Esophagus squamous epithelium (tissue), 5 donors: ENCODE measurements around the gene HBG2. TPM values are rescaled to one million over a fixed set of nuclear protein-coding genes. Genes with fewer than 3 reads are reported as not detected.

ENCODE experiments used
- DNase-seq: peaks from one replicate; lab custom pipeline; 2025; lab: John Stamatoyannopoulos, UW
- H3K27ac ChIP-seq, 4 donors: fragments of 200-600 bp; sonication (generic); one replicate each; pipeline ENCODE4 v1.5.1; 2016 to 2019; ENCODE audit warnings: mild to moderate bottlenecking in 1 of 4
- H3K27me3 ChIP-seq, 4 donors: fragments of 200-600 bp; sonication (generic); 1 replicate in 3 of 4; 2 replicates in 1 of 4; pipeline versions ENCODE4 v1.5.1 to v1.6.0; 2017 to 2021; ENCODE audit warnings: antibody characterized with exemption in 1 of 4
- H3K36me3 ChIP-seq, 3 donors: fragments of 200-600 bp; sonication (generic); one replicate each; pipeline ENCODE4 v1.5.1; 2016 to 2019
- H3K4me1 ChIP-seq, 3 donors: fragments of 200-600 bp; sonication (generic); one replicate each; pipeline ENCODE4 v1.5.1; 2017 to 2019
- H3K4me3 ChIP-seq, 4 donors: fragments of 200-600 bp; sonication (generic); 1 replicate in 3 of 4; 2 replicates in 1 of 4; pipeline ENCODE4 v1.5.1; 2016 to 2019; ENCODE audit warnings: mild to moderate bottlenecking in 2 of 4, moderate library complexity in 1 of 4
- H3K9me3 ChIP-seq, 3 donors: fragments of 200-600 bp; sonication (generic); one replicate each; pipeline ENCODE4 v1.5.1; 2016 to 2019
- CTCF ChIP-seq, 6 experiments: fragments of 450-650 bp in 4 of 6; fragments of 200-600 bp in 2 of 6; sonication (generic) in 2 of 6; IDR thresholded peaks; one replicate each; pipeline ENCODE4 v1.5.1; 2016 to 2019; ENCODE audit warnings: antibody characterized with exemption in 6 of 6, mild to moderate bottlenecking in 4 of 6, moderate library complexity in 4 of 6
- POLR2A ChIP-seq, 4 donors: fragments of 450-650 bp; IDR thresholded peaks; one replicate each; pipeline ENCODE4 v1.6.1; 2017; ENCODE audit warnings: antibody characterized with exemption in 4 of 4, mild to moderate bottlenecking in 4 of 4, moderate library complexity in 3 of 4
- WGBS, 2 donors: methylation state at CpG; one replicate each; pipeline ENCODE4 v1.1.5; 2018; 5-methylcytosine and 5-hydroxymethylcytosine counted together
- intact Hi-C: fragments of 100-400 bp; cut with DNase I; formaldehyde crosslinking; loops from one replicate; pipeline ENCODE4 v1.15.0; 2022
- total RNA-seq, 4 donors: library from RNA; depleted of rRNA; stranded (reverse); fragments of >200 nt; gene quantifications; one replicate each; pipeline ENCODE4 v1.1.0, GENCODE V29; 2016
- donor health status: DM: yes; HTN: yes; CAD: no.

HBG2 gene
- total RNA-seq, 4 donors from 2014 or later = not detected

DNA sequence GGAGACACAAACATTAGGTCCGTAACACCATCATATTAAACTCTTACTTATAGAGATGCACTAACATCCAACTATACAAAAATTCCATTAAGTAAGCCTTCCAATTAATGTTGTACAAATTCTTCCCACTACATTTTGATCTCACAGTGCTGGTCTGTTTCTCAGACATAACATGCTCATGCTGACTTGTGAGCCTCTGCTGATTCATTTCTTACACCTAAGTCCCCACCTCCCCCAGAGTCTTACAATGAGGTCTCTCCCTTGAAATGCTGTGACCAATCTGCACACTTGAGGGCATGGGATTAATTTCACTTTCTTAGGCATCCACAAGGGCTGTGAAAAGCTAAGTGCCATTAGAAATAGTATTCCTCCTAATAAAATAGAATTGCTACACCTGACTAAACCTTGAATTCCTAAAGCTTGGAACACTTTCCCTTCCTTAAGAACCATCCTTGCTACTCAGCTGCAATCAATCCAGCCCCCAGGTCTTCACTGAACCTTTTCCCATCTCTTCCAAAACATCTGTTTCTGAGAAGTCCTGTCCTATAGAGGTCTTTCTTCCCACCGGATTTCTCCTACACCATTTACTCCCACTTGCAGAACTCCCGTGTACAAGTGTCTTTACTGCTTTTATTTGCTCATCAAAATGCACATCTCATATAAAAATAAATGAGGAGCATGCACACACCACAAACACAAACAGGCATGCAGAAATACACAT lies 6.9 kb downstream of the HBG2 start:
- Histone ChIP-seq H3K27ac (no peak overlapping the region), H3K4me1 (no peaks in the 10 kb centered on the region), H3K4me3 (no peak overlapping the region), H3K36me3 (no peaks in the 10 kb centered on the region), H3K9me3 (no peaks in the 10 kb centered on the region), H3K27me3 (no peaks in the 10 kb centered on the region)
- intact Hi-C loops = no loop called here
- TF ChIP-seq POLR2A (IDR thresholded peaks at IDR 0.05) (no peak), CTCF (IDR thresholded peaks at IDR 0.05) (no peak)
- DNase-seq = no peak
- 77 to 80% methylated on average over 3 of the region's 3 CpGs for WGBS, 2 donors

GRCh38 chr11:5246772-5247471 lies 7.7 kb downstream of the HBG2 start:
- Histone ChIP-seq H3K9me3 (no peaks in the 10 kb centered on the region), H3K36me3 (no peaks in the 10 kb centered on the region), H3K27ac (no peak overlapping the region), H3K4me1 (no peaks in the 10 kb centered on the region), H3K4me3 (no peak overlapping the region), H3K27me3 (no peaks in the 10 kb centered on the region)
- no peak for DNase-seq
- no peak for TF ChIP-seq CTCF (IDR thresholded peaks at IDR 0.05)
- TF ChIP-seq POLR2A (IDR thresholded peaks at IDR 0.05) = no peak
- intact Hi-C loops = no loop called here
- 54 to 58% methylated on average over 6 of the region's 6 CpGs for WGBS, 2 donors

DNA sequence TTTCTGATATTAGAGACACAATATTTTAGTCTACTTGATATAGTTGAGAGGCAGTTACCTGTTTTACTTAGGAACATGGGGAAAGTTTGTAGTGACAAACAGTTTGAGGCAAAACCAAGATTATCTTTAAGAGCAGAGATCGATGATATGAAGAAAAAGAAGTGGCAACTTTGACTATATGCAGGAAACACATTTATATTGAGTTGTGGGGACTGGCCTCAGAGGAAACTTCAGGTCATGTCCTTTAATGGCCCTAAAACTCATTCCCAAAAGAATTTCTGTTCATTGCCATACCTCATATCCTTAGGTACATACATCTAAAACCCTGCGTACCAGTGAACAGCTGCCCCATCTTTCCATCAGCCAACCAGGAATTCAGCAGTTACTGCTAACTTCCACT lies 9.4 kb downstream of the HBG2 start:
- TF ChIP-seq CTCF (IDR thresholded peaks at IDR 0.05) = no peak
- no peak for TF ChIP-seq POLR2A (IDR thresholded peaks at IDR 0.05)
- Histone ChIP-seq H3K4me1 (no peaks in the 10 kb centered on the region), H3K36me3 (no peaks in the 10 kb centered on the region), H3K9me3 (no peaks in the 10 kb centered on the region), H3K27ac (no peak overlapping the region), H3K4me3 (no peak overlapping the region), H3K27me3 (no peaks in the 10 kb centered on the region)
- WGBS, 2 donors = 61 to 80% methylated on average over 2 of the region's 2 CpGs
- no peak for DNase-seq
- intact Hi-C loops = no loop called here

- H3K4me1 ChIP-seq = no peaks in the 10 kb centered on the region
- WGBS, 2 donors = 59 to 66% methylated on average over 4 of the region's 4 CpGs
- TF ChIP-seq POLR2A (IDR thresholded peaks at IDR 0.05) (no peak), CTCF (IDR thresholded peaks at IDR 0.05) (no peak)
Observed at GRCh38 chr11:5243816-5244180, 10.8 kb downstream of the HBG2 start.

More at GRCh38 chr11:5243816-5244180, 10.8 kb downstream of the HBG2 start:
- Histone ChIP-seq H3K27ac (no peak overlapping the region), H3K4me3 (no peak overlapping the region), H3K27me3 (no peaks in the 10 kb centered on the region), H3K9me3 (no peaks in the 10 kb centered on the region), H3K36me3 (no peaks in the 10 kb centered on the region)
- intact Hi-C loops = no loop called here
- no peak for DNase-seq
